AML-193 (cell line): Measurements from ENCODE around the gene DDX19B.
A peak's percentile ranks its signal among the peaks of the same experiment; 100 is the strongest.

Source experiments
- DNase-seq, 2 experiments: peaks; one replicate each; lab custom pipeline; 2025; lab: John Stamatoyannopoulos, UW

DDX19B gene

GRCh38 chr16:70349783-70350182 lies 50.8 kb downstream of the DDX19B start:
- DNase-seq = no peak

DNA sequence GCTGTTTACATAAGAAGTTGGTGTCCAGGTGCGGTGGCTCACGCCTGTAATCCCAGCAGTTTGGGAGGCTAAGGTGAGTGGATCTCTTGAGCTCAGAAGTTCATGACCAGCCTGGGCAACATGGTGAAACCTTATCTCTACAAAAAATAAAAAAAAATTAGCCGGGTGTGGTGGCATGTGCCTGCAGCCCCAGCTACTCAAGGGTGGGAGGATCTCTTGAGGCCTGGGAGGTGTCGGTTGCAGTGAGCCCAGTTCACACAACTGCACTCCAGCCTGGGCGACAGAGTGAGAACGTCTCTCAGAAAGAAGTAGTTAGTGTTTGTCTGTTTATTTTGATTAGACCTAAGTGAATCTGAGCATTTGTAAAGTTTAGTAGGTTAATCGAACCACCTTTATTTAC lies 60.6 kb downstream of the DDX19B start:
- no peak for DNase-seq

GRCh38 chr16:70364399-70364798 lies 65.4 kb downstream of the DDX19B start:
- DNase-seq = no peak

DNA sequence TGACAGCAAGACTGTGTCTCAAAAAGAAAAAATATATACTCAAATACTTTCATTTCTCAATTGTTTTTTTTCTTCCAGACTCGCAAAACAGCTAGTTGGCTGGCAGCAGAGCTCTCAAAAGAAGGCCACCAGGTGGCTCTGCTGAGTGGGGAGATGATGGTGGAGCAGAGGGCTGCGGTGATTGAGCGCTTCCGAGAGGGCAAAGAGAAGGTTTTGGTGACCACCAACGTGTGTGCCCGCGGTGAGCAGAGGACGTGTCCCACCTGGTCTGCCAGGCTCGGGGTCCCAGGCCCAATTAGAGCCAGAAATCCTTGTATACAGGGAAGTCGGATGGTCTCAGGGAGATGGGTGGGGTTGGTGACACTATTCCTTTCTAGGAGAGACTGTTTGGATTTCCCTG lies 71.2 kb downstream of the DDX19B start:
- DNase-seq = peak in 1 of 2 experiments; percentile 1

- DNase-seq = no peak
These were observed 71.9 kb downstream of the DDX19B start for GRCh38 chr16:70370924-70371323.

DNA sequence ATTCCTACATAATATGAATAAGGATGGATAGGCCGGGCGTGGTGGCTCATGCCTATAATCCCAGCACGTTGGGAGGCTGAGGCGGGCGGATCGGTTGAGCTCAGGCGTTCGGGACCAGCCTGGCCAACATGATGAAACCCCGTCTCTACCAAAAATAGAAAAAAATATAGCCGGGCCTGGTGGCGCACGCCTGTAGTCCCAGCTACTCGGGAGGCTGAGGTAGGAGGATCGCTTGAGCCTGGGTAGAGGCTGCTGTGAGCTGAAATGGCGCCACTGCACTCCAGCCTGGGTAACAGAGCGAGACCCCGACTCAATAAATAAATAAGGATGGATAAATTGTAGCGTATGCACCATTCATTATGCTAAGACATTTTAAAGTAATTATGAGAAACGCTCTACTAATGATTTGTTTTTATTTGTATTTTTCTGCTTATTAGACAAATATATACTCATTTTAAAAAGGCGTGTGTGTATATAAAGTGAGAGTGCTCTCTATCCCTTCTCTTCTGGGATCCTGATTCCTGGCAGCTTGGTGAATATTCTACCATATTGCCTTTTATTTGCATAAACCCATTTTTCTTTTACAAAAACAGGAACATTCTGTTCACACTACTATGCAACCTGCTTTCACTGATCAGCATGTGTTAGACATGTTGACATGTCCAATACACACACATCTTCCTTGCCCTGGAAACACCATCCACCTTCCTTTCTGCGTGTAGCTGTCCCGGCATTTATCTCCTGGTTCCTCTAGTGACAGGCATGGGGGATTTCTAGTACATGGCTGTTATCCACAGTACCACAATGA lies 74.1 kb downstream of the DDX19B start:
- DNase-seq = no peak

- DNase-seq = no peak
These were observed 75.2 kb downstream of the DDX19B start for GRCh38 chr16:70374213-70374612.

DNA sequence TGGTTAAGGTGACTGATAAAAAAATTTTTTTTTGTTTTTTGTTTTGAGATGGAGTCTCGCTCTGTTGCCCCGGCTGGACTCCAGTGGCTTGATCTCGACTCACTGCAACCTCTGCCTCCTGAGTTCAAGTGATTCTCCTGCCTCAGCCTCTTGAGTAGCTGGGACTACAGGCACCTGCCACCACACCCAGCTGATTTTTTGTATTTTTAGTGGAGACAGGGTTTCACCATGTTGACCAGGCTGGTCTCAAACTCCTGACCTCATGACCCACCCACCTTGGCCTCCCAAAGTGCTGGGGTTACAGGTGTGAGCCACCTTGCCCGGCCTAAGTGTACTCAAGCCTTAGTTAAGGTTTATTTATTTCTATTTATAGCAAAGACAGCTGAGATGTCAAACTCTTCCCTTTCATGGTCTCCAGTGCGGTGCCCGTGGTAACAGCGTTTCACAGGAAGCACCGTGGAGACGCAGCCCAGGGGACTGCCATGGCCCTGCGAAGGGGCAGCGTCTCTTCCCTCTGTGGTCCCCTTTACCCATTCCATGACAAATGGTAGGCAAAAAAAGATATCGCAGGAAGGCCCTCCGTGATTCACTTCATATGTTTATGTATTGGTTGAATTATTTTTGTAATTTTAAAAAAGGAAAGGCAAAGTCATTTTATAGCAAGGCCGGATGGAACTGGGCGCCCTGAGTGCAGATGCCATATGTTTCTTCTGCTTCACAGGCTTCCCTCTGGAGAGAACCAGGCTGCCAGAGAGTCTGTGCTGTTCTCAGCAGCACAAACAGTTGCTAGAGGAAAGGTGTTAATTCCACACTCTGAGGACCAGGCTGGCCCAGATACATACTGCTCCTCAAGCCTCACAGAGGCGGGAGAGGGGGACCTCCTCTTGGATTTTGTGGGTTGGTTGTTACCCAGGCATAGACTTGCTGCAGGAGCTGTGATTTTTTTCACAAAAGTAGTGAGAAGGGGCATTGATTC lies 76.9 kb downstream of the DDX19B start:
- no peak for DNase-seq

- no peak for DNase-seq
These were observed 78.8 kb downstream of the DDX19B start for GRCh38 chr16:70377782-70378181.

GRCh38 chr16:70378869-70379493 lies 80.0 kb downstream of the DDX19B start:
- no peak for DNase-seq

DNA sequence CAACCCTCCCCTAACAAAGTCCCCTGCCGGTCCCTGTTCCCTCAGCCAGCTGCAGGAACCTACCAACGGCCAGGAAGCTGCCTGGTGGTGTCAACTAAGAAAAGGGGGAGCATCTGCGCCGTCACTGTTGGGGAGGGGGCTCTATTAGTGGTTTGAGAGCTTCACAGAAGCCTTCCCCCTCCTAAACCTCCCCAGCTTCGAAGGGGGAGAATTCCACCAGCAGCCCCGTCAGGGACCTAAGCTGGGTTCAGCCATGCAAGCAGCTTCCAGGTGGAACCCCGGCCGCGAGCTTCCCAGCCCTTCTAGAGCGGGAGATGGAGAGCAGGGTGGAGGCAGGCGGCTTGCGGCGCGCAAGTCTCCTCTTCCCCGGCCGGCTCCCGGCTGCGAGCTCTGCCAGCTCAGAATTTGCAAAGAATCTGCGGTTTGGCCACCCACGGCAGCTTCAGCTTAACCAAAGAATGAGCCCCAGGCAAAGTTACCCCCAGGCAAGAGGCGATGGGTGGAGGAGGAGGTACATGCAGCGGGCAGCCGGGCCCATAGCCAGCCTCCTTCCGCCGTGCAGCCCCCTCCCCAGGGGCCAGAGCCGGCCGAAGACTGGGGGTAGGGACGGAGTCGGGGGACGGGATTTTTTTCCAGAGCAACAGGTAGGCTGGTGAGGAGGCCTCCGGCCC lies 81.4 kb downstream of the DDX19B start:
- peak; percentile 59 to 75 for DNase-seq

GRCh38 chr16:70380919-70381603 lies 82.1 kb downstream of the DDX19B start:
- DNase-seq = peak; percentile 94 to 97

- no peak for DNase-seq
These were observed 82.8 kb downstream of the DDX19B start for GRCh38 chr16:70381604-70382342.

- DNase-seq = no peak
These were observed 84.5 kb downstream of the DDX19B start for GRCh38 chr16:70383421-70383960.
